ENCODE results near the gene ARFGAP1.

ARFGAP1 gene

DNA sequence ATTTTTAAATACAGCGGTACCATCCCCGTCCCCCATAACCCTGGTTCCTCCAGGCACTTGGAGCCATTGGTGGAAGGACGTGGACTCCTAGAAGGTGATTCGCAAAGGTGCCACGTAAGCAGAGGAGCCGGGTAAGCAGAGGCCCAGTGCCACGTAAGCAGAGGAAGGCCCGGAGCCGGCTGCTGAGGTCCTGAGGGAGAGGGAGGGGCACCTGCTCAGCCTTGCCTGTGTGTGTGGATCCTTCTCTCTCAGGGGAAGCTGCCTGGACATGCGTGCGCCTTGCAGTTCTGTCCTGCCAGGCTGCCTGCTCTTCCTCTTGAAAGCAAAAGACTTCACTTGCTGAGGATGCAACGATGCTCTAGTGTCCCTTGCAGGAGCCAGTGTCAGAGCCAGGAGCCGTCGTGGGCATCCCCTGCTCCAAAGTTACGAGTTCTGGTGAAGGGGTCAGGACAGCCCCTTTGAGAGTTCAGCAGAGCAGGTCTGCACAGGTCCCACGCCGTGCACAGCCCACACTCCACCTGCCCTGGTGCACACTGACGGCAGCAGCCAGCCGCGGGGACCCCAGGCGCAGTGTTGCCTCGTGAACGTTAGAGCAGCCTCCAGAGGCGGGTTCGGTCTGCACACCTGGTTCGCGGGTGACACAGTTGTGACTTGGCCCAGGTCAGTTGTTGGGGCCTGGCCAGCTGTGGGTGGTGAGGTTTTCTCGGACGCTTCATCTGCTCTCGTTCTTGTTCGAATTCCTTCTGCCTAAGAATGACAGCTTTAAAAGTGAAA, 16.5 kb upstream of the ARFGAP1 start:
- H3K36me3 ChIP-seq (ENCODE audit: control insufficient read depth, insufficient read depth, low read length): no peaks in the 10 kb centered on the region
- no peak overlapping the region for H3K9ac ChIP-seq (ENCODE audit: low read length)
- peaks cover 50% of the 10 kb centered on the region for H3K27me3 ChIP-seq (ENCODE audit: control insufficient read depth, insufficient read depth, low read length)
- no peaks in the 10 kb centered on the region for H3K4me1 ChIP-seq (ENCODE audit: control insufficient read depth, insufficient read depth, low read length)
- H3K9me3 ChIP-seq (ENCODE audit: control insufficient read depth, low read length): no peaks in the 10 kb centered on the region
- no peak overlapping the region for H3K4me3 ChIP-seq (ENCODE audit: low read length)

DNA sequence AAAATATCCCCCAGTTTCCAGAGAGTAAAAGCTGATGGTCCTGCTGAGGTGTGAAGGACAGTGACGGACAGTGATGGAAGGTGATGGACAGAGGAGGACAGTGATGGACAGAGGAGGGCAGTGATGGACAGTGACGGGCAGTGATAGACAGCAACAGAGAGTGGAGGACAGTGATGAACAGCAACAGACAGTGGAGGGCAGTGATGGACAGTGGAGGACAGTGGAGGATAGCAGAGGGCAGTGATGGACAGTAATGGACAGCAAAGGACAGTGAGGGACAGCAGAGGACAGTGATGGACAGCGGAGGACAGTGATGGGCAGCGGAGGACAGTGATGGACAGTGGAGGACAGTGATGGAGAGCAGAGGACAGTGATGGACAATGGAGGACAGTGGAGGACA, 15.7 kb upstream of the ARFGAP1 start:
- no peaks in the 10 kb centered on the region for H3K9me3 ChIP-seq (ENCODE audit: control insufficient read depth, low read length)
- H3K4me1 ChIP-seq (ENCODE audit: control insufficient read depth, insufficient read depth, low read length): no peaks in the 10 kb centered on the region
- H3K4me3 ChIP-seq (ENCODE audit: low read length): no peak overlapping the region
- H3K36me3 ChIP-seq (ENCODE audit: control insufficient read depth, insufficient read depth, low read length): no peaks in the 10 kb centered on the region
- no peak overlapping the region for H3K9ac ChIP-seq (ENCODE audit: low read length)
- peaks cover 56% of the 10 kb centered on the region for H3K27me3 ChIP-seq (ENCODE audit: control insufficient read depth, insufficient read depth, low read length)

- no peaks in the 10 kb centered on the region for H3K36me3 ChIP-seq (ENCODE audit: control insufficient read depth, insufficient read depth, low read length)
- no peak overlapping the region for H3K4me3 ChIP-seq (ENCODE audit: low read length)
- no peaks in the 10 kb centered on the region for H3K9me3 ChIP-seq (ENCODE audit: control insufficient read depth, low read length)
- H3K27me3 ChIP-seq (ENCODE audit: control insufficient read depth, insufficient read depth, low read length): peaks cover 53% of the 10 kb centered on the region
- H3K4me1 ChIP-seq (ENCODE audit: control insufficient read depth, insufficient read depth, low read length): no peaks in the 10 kb centered on the region
- H3K9ac ChIP-seq (ENCODE audit: low read length): no peak overlapping the region
These were observed 15.0 kb upstream of the ARFGAP1 start for GRCh38 chr20:63257629-63258028.

GRCh38 chr20:63258781-63259180, 13.8 kb upstream of the ARFGAP1 start:
- Histone ChIP-seq H3K4me1 (ENCODE audit: control insufficient read depth, insufficient read depth, low read length) (no peaks in the 10 kb centered on the region), H3K27me3 (ENCODE audit: control insufficient read depth, insufficient read depth, low read length) (peaks cover 44% of the 10 kb centered on the region), H3K9me3 (ENCODE audit: control insufficient read depth, low read length) (no peaks in the 10 kb centered on the region), H3K4me3 (ENCODE audit: low read length) (no peak overlapping the region), H3K36me3 (ENCODE audit: control insufficient read depth, insufficient read depth, low read length) (no peaks in the 10 kb centered on the region), H3K9ac (ENCODE audit: low read length) (no peak overlapping the region)

- H3K27me3 ChIP-seq (ENCODE audit: control insufficient read depth, insufficient read depth, low read length): peaks cover 43% of the 10 kb centered on the region
- no peak overlapping the region for H3K9ac ChIP-seq (ENCODE audit: low read length)
These were observed 12.7 kb upstream of the ARFGAP1 start for GRCh38 chr20:63259734-63260460.

GRCh38 chr20:63260521-63260920, 12.1 kb upstream of the ARFGAP1 start:
- Histone ChIP-seq H3K4me3 (ENCODE audit: low read length) (no peak overlapping the region), H3K4me1 (ENCODE audit: control insufficient read depth, insufficient read depth, low read length) (no peaks in the 10 kb centered on the region), H3K9me3 (ENCODE audit: control insufficient read depth, low read length) (no peaks in the 10 kb centered on the region), H3K27me3 (ENCODE audit: control insufficient read depth, insufficient read depth, low read length) (peaks cover 37% of the 10 kb centered on the region), H3K36me3 (ENCODE audit: control insufficient read depth, insufficient read depth, low read length) (no peaks in the 10 kb centered on the region), H3K9ac (ENCODE audit: low read length) (no peak overlapping the region)

More at GRCh38 chr20:63259734-63260460, 12.7 kb upstream of the ARFGAP1 start:
- Histone ChIP-seq H3K9me3 (ENCODE audit: control insufficient read depth, low read length) (no peaks in the 10 kb centered on the region), H3K4me3 (ENCODE audit: low read length) (no peak overlapping the region), H3K36me3 (ENCODE audit: control insufficient read depth, insufficient read depth, low read length) (no peaks in the 10 kb centered on the region), H3K4me1 (ENCODE audit: control insufficient read depth, insufficient read depth, low read length) (no peaks in the 10 kb centered on the region)

GRCh38 chr20:63261060-63261794, 11.4 kb upstream of the ARFGAP1 start:
- H3K4me3 ChIP-seq (ENCODE audit: low read length): no peak overlapping the region
- peaks cover 34% of the 10 kb centered on the region for H3K27me3 ChIP-seq (ENCODE audit: control insufficient read depth, insufficient read depth, low read length)
- no peaks in the 10 kb centered on the region for H3K36me3 ChIP-seq (ENCODE audit: control insufficient read depth, insufficient read depth, low read length)

DNA sequence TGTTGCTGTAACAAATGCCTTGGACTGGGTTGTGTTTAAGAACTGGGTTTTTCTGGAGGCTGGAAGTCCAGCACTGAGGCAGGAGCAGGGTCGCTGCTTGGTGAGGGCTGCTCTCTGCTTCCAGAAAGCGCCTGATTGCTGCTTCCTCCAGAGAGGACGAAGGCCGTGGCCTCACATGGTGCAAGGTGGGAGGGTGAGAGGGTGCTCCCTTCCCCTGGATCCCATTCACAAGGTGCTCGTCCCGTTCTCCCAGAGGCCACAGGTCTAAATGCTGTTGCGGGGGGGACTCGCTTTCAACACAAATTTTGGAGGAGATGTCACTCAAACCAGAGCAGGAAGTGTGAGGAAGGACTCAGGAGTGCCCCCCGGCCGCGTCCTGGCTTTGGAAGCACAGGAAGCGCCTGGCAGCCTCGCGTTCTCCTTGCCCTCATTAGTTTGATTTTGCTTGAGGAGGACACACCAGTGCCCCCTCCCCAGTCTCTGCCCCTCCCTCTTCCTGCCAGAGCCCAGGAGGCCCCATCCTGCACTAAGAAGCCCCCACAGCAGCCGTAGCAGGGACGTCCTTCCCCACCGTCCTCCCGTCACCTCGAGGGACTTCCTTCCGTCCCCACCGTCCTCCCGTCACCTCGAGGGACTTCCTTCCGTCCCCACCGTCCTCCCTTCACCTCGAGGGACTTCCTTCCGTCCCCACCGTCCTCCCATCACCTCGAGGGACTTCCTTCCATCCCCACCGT, 10.7 kb upstream of the ARFGAP1 start:
- no peaks in the 10 kb centered on the region for H3K9me3 ChIP-seq (ENCODE audit: control insufficient read depth, low read length)
- H3K4me3 ChIP-seq (ENCODE audit: low read length): no peak overlapping the region
- H3K9ac ChIP-seq (ENCODE audit: low read length): no peak overlapping the region
- H3K36me3 ChIP-seq (ENCODE audit: control insufficient read depth, insufficient read depth, low read length): no peaks in the 10 kb centered on the region
- no peaks in the 10 kb centered on the region for H3K4me1 ChIP-seq (ENCODE audit: control insufficient read depth, insufficient read depth, low read length)
- peaks cover 29% of the 10 kb centered on the region for H3K27me3 ChIP-seq (ENCODE audit: control insufficient read depth, insufficient read depth, low read length)

More at GRCh38 chr20:63261060-63261794, 11.4 kb upstream of the ARFGAP1 start:
- Histone ChIP-seq H3K9me3 (ENCODE audit: control insufficient read depth, low read length) (no peaks in the 10 kb centered on the region), H3K4me1 (ENCODE audit: control insufficient read depth, insufficient read depth, low read length) (no peaks in the 10 kb centered on the region), H3K9ac (ENCODE audit: low read length) (no peak overlapping the region)

DNA sequence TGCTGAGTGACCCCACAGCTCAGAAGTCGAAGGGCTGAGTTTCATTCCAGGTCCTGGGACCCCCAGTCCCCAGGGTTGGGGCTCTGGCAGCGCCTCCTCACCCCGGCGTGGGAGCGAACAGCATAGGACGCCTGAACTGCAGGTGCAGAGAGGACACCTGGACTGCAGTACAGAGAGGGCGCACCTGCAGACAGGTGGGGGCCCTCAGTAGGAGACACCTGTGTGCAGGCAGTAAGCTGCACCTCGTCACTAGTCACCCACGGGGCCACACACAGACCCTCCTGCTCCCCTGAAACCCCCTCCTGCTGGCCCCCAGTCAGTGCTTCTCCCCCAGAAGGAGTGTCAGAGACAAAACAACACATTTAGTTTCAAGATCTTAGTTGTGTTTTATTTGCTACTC, 9.8 kb upstream of the ARFGAP1 start:
- Histone ChIP-seq H3K36me3 (ENCODE audit: control insufficient read depth, insufficient read depth, low read length) (no peaks in the 10 kb centered on the region), H3K4me3 (ENCODE audit: low read length) (no peak overlapping the region), H3K9me3 (ENCODE audit: control insufficient read depth, low read length) (no peaks in the 10 kb centered on the region), H3K27me3 (ENCODE audit: control insufficient read depth, insufficient read depth, low read length) (peaks cover 35% of the 10 kb centered on the region), H3K4me1 (ENCODE audit: control insufficient read depth, insufficient read depth, low read length) (no peaks in the 10 kb centered on the region), H3K9ac (ENCODE audit: low read length) (no peak overlapping the region)

DNA sequence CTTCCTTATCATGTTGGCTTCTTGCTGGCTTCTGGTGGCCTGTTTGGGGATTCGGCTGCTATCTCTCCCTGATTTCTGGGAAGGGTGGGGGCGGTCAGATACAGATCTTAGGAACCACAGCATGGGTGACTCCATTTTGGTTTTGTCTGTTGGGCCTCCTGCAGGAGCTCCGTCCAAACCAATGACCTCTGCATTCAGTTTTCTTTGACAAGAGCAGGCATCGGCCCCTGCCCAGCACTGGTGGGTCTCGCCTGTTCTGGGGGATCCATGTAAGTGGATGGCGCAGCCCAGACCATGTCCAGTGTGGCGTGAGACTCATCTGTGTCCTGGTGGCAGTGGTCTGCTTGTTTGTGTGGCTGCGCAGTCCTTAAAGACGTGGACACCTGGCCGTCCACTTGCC, 8.6 kb upstream of the ARFGAP1 start:
- H3K4me3 ChIP-seq (ENCODE audit: low read length): no peak overlapping the region
- no peaks in the 10 kb centered on the region for H3K9me3 ChIP-seq (ENCODE audit: control insufficient read depth, low read length)
- H3K27me3 ChIP-seq (ENCODE audit: control insufficient read depth, insufficient read depth, low read length): peaks cover 39% of the 10 kb centered on the region
- no peaks in the 10 kb centered on the region for H3K36me3 ChIP-seq (ENCODE audit: control insufficient read depth, insufficient read depth, low read length)
- no peaks in the 10 kb centered on the region for H3K4me1 ChIP-seq (ENCODE audit: control insufficient read depth, insufficient read depth, low read length)
- no peak overlapping the region for H3K9ac ChIP-seq (ENCODE audit: low read length)

DNA sequence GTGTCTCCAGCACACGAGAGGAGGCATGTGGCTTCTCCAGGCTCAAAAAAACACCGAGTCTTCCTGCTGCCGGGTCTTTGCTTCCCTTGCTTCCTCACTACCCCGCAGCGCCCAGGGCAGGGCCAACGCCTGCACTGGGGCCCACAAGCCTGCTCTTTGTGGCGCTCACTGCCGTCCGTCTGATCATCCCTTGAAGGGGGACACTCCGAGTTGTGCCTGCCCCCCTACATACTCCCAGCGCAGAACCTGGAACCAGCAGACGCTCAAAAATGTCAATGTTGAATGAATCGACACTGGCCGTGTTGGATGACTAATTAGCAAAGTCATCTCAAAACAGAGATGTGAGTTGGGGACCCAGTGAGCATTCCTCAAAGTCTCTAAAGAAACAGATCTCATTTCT, 8.1 kb upstream of the ARFGAP1 start:
- no peak overlapping the region for H3K4me3 ChIP-seq (ENCODE audit: low read length)
- H3K36me3 ChIP-seq (ENCODE audit: control insufficient read depth, insufficient read depth, low read length): no peaks in the 10 kb centered on the region
- H3K4me1 ChIP-seq (ENCODE audit: control insufficient read depth, insufficient read depth, low read length): no peaks in the 10 kb centered on the region
- H3K27me3 ChIP-seq (ENCODE audit: control insufficient read depth, insufficient read depth, low read length): peaks cover 36% of the 10 kb centered on the region
- no peak overlapping the region for H3K9ac ChIP-seq (ENCODE audit: low read length)
- H3K9me3 ChIP-seq (ENCODE audit: control insufficient read depth, low read length): no peaks in the 10 kb centered on the region
